DMS53 treated with DMSO at 0.1 percent for 48 hours (cell line): ENCODE data around the gene SPECC1.
A peak's percentile ranks its signal among the peaks of the same experiment; 100 is the strongest.
"Not testable (repeated sequence)": the region's sequence is repeated elsewhere in the genome, so short reads cannot be mapped to it uniquely, and the experiment has no call there.

Source experiments
- DNase-seq: peaks from one replicate; lab custom pipeline; 2025; ENCODE audit not compliant: unreplicated experiment; lab: John Stamatoyannopoulos, UW

The SPECC1 gene

DNA sequence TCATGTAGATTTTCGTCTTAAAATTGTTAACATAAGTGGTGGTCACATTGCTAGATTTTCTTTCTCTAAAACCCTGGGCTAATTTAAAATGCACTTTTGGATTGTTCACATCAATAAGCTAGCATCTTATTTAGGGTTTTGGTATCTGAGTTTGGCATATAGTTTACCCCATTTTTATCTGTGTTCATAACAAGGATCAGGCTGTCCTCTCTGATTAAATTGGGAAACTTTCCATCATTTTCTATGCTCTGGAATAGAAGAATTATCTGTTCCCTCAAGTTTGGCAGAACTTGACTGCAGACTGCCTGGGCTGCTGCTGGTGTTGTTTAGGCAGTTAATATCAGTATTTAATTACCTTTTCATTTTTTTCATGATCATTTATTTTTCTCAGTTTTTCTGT is 1.8 kb downstream of the SPECC1 start:
- no peak for DNase-seq

DNA sequence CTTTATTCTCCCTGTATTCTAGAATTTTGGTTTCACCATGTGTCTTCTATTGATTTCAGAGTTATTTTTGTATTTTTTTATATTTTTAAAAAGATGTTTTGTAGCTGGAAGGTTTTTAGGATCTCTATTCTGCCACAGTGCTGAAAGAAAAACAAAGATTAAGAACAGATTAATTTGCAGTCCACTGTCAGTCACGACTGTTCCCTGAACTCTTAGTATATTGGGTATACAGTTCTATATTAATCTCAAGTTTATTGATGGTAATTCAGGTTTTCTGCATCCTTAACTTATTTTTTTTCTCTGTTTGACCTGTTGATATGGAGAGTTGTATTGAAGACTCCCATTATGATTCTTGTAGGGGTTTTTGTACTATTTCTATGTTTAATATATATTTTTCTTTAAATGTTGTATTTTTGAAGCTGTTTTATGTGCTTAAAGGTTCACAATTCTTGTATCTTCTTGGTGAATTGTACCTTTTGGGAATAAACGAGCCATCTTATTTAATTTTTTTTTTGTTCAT is 2.9 kb downstream of the SPECC1 start:
- no peak for DNase-seq

- DNase-seq, result not testable (repeated sequence)
Observed at GRCh38 chr17:20016475-20016992, 7.4 kb downstream of the SPECC1 start.

DNA sequence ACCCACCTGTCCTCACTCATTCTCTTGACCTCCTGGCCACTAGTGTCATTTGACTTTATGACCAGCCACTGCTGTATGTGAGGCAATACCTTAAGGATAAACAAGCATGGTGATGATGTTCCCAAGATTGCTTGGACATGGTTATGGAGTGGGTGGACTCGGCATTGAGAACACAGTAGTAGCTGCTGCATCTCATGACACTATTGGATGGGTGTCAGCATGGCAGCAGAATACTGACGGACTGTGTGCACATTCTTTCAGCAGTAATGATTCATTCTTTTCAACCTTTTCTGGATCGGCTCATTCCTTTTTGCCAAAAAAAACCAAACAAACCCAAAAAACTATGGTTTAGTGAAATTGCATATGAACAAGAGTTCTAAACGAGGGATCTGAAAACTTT is 13.5 kb downstream of the SPECC1 start:
- no peak for DNase-seq

GRCh38 chr17:20026960-20027359 is 17.8 kb downstream of the SPECC1 start:
- peak; percentile 5 for DNase-seq

DNA sequence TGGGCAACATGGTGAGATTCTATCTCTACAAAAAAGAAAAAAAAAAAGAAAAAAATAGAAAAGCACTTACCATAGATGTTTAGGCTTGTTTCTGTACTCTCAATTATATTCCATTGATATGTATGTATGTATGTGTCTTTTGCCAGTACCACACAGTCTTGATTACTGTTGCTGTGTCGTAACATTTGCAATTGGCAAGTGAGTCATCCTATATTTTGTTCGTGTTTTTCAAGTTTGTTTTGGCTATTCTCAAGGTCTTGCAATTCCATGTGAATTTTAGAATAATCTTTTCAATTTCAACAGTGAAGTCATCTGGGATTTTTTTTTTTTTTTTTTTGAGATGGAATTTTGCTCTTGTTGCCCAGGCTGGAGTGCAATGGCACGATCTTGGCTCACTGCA is 19.3 kb downstream of the SPECC1 start:
- DNase-seq, result no peak

DNA sequence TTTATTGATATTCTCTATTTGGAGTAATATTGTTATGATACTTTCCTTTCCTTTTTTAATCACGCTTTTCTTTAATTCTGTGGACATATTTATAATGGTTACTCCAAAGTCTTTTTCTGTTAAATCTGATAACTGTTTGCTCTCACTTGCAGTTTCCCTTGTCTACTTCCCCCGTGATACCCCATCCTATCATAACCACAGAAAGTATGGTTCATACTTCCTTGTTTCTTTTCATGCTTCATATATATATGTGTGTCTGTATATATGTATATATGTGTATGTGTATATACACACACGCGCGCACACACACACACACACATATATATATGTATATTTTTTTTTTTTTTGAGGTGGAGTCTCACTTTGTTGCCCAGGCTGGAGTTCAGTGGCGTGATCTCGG is 23.5 kb downstream of the SPECC1 start:
- no peak for DNase-seq

DNA sequence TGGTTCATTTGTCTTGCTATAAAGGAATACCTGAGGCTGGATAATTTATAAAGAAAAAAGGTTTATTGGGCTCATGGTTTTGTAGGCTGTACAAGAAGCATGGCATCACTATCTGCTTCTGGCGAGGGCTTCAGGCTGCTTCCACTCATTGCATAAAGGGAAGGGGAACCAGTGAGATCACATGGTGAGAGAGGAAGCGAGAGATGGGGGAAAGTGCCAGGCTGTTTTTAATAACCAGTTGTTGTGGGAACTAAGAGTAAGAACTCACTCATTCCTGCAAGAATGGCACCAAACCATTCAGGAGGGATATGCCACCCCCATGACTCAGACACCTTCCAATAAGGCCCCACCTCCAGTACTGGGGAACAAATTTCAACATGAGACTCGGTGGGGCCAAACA is 24.3 kb downstream of the SPECC1 start:
- no peak for DNase-seq

DNA sequence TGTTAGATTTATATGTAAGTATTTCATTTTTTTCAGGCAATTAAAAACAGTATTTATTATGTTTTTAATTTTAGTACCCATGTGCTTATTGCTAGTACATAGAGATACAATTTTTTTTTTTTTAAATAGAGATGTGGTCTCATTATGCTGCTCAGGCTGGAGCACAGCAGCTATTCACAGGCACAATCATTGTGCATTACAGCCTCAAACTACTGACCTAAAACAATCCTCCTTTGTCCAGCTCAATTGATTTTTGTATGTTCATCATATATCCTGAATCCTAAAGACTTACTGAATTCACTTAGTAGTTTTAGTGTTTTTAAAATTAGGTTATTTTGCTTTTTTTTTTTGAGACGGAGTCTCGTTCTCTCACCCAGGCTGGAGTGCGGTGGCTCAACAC is 26.3 kb downstream of the SPECC1 start:
- no peak for DNase-seq

GRCh38 chr17:20037286-20037685 is 28.1 kb downstream of the SPECC1 start:
- DNase-seq, result not testable (repeated sequence)

GRCh38 chr17:20039037-20039436 is 29.9 kb downstream of the SPECC1 start:
- no peak for DNase-seq

DNA sequence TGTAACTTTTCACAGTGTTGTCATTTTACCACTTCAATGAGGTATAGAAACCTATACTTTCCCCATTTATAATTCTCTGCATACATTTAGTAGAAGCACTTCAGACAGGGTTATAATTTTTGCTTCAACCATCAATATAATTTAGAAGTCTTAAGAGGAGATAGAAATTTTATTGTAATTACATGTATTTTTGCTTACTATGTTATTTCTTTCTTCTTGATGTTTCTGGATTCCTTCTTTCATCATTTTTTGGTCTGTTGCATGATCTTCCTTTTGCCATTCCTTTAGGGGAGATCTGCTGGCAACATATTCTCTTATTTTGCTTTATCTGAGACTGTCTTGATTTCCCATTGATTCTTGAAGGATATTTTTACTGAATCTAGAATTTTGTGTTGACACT is 31.1 kb downstream of the SPECC1 start:
- no peak for DNase-seq

- no peak for DNase-seq
Observed at GRCh38 chr17:20043021-20043420, 33.9 kb downstream of the SPECC1 start.

GRCh38 chr17:20045476-20045875 is 36.3 kb downstream of the SPECC1 start:
- DNase-seq, result no peak

DNA sequence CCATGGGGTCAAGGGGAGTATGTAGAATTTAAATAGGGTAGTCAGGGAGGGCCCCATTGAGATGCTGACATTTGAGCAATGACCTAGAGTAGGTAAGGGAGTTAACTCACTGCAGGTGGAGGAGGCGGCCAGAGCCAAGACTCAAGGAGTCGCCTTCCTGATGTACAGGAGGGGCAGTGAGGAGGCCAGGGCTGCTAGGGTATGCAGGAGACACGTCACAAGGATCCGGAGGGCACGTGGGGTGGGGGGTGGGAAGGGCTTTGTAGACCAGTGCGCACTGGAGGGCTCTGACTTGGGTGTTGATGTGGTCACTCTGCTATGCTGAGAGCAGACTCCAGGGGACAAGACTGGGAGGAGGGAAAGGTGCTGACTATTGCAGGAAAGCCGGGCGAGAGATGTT is 37.5 kb downstream of the SPECC1 start:
- DNase-seq, result no peak

DNA sequence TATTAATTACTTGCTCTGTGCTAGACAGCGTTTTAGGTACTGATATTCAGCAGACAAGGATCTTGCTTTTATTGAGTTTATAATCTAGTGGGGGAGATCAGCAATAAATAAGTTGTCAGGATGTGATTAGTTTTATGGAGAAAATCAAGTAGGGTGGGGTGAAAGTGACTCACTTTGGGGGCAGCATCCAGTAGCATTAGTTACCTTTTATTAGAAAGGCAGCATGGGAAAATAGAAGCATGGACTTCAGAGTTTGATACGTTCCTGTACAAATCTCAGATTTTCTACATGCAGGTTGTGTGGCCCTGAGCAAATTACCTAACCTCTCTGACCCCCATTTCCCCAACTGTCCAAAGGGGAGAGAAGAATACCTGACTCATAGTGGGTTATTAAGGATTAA is 42.5 kb downstream of the SPECC1 start:
- DNase-seq, result no peak

- DNase-seq, result no peak
Observed at GRCh38 chr17:20053361-20053964, 44.3 kb downstream of the SPECC1 start.

DNA sequence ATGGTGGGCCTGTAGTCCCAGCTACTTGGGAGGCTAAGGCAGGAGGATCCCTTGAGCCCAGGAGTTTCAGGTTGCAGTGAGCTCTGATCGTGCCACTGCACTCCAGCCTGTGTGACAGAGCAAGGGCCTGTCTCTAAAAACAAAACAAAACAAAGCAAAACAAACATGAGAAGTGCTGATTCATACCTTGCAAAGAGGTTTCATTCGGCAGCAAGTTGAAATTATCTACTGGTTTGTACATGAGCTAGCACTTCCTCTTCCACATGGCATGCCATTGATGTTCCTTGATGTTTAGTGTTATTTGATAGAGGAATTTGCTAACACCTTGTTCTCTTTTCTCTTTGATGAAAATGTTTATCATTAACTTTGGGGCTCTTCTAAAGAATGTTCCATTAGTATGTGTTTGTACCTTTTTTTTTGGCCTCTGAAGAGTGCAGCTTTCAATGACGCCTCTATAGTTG is 50.6 kb downstream of the SPECC1 start:
- peak; percentile 64 for DNase-seq

DNA sequence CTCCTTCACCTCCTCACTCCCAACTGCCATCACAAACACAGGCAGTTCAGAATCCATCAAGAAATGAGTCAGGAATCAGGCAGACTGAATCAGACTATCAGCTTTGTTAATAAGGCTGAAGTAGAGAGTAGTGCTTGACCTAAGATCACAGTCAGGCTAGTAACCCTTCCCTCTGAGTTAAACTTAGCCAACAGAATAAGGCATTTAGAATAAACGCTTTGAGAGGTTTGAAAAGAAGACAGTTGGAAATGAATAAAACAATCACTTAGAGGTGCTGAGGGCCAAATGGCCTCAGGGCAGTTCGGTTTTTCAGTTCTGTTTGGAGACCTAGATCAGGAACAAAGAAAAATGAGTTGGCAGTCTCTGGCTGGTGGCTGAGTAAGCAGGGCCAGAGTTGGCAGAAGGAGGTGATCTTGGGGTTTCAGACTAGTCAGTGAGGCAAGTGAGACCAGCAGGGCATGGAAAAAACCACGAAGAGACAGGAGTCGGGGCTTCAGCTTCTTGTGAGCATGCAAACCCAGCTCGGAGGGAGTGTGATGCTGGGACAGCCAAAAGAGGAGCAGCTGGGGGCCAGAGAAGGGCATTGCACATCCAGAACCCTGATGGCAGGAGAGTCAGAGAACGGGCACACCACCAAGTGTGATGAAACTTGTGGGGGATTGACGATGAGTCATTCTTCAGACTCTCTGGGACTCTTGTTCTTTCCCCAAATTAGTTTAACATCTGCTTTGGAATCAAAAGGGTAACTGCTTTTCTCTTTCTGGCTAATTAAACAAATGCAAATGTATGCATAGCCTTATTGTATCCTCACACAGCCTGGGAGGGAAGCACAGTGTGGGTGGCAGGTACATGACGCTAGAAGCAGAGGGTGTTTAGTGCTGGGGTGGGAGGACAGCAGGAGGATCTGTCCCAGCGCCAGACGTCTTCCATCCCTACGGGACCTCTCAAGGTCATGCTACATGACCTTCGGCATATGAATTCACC is 54.8 kb downstream of the SPECC1 start:
- no peak for DNase-seq

GRCh38 chr17:20066253-20066652 is 57.1 kb downstream of the SPECC1 start:
- no peak for DNase-seq

DNA sequence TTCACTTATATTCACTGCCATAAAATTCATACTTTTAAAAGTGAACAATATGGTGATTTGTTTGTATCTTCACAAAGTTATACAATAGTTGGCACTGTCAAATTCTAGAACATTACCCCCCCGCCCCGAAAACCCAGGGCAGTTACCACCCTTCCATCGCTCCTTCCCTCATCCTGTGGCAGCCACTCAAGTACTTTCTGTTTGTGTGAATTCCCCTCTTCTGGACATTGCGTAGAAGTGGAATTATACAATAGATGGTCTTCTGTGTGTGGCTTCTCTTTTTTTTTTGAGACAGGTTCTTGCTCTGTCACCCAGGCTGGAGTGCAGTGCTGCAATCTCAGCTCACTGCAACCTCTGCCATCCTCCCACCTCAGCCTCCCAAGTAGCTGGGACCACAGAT is 58.6 kb downstream of the SPECC1 start:
- no peak for DNase-seq

- DNase-seq, result no peak
Observed at GRCh38 chr17:20068445-20068844, 59.3 kb downstream of the SPECC1 start.
